ENCODE measurements around the gene EVA1C. TPM values are rescaled to one million over a fixed set of nuclear protein-coding genes. Genes with fewer than 3 reads are reported as not detected.
"Not testable (repeated sequence)": the region's sequence is repeated elsewhere in the genome, so short reads cannot be mapped to it uniquely, and the experiment has no call there.

The EVA1C gene
- total RNA-seq, 2 experiments from 2014 or later, result 3.0 to 3.5 TPM

DNA sequence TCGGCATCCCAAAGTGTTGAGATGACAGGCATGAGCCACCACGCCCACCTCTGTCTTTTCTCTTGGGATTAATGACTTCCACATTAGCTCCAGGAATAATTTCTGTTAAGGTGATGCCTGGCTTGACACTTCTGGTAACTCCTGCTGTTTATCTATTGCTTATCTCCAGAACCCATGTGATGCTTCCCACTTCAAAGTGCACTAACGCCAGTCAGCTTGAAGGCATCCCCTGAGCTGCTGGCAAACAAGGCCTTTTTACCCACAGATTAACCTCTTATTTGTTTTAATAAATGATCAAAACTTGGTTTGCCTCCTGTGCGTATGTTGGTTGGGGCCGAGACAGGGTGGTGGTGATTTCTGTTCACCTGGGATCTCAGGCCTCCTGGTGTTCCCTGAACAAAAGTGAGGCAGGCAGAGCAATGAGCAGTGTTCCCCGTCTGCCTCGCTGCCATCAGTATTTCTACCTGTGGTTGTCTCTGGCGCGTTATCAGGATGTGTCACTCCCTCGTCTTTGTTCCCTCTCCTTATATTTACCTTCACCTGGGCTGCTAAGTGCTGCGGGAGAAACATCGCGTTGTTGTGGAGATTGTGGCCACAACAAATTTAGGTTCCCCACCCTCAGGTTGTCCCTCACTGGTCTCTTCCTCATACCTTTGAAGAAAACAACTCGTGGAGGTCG lies 20.6 kb downstream of the EVA1C start:
- H3K4me3 Mint-ChIP-seq; DNase-seq; H3K36me3 Mint-ChIP-seq (ENCODE audit: low read depth); H3K9me3 Mint-ChIP-seq (ENCODE audit: insufficient read depth); H3K4me1 Mint-ChIP-seq (ENCODE audit: low read depth); ATAC-seq; CTCF ChIA-PET; H3K27me3 Mint-ChIP-seq (ENCODE audit: low read depth); H3K27ac Mint-ChIP-seq; POLR2A ChIA-PET: not testable (repeated sequence)

GRCh38 chr21:32437729-32438128 lies 25.2 kb downstream of the EVA1C start:
- DNase-seq, result no peak
- H3K27ac Mint-ChIP-seq, result no peak overlapping the region

DNA sequence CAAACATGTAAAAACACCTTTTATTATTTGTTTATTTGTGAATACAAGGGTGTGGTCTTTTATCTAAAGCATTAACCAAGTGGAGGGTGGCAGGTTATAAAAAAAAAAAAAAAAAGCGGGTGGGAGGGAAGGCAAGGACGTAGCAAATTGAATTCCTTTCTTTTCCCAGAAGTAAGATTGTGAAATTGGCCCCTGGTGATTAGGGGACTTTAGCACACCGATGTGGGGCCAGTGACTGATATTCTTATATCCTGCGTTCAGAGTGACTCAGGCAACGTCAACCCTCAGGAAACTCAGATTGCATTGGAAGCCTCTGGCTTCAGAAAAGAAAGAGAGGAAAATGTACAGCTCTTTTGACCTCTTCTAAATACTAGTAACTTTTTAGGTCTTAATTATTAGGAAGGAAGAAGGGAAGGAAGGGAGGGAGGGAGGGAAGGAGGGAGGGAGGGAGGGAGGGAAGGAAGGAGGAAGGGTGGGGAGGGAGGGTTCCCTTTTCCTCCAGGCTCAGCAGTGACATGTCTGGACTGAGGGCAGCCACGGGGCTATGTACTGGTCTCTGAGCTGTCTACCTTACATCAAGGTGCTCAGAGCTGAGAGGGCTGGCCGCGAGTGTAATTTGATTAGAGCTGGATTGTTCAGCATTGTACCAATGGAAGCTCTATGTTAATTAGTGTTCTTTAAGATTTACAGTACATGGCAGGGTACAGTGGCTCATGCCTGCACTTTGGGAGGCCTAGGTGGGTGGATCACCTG lies 30.2 kb downstream of the EVA1C start:
- Mint-ChIP-seq H3K4me1 (ENCODE audit: low read depth) (no peaks in the 10 kb centered on the region), H3K36me3 (ENCODE audit: low read depth) (peaks cover 5% of the 10 kb centered on the region), H3K27ac (no peak overlapping the region), H3K9me3 (ENCODE audit: insufficient read depth) (peaks cover 9% of the 10 kb centered on the region), H3K27me3 (ENCODE audit: low read depth) (no peaks in the 10 kb centered on the region), H3K4me3 (no peak overlapping the region)
- CTCF ChIA-PET, result no interaction called here
- no peak for DNase-seq
- no peak for ATAC-seq
- POLR2A ChIA-PET, result no interaction called here

More at GRCh38 chr21:32437729-32438128, 25.2 kb downstream of the EVA1C start:
- Mint-ChIP-seq H3K27me3 (ENCODE audit: low read depth) (no peaks in the 10 kb centered on the region), H3K36me3 (ENCODE audit: low read depth) (no peaks in the 10 kb centered on the region), H3K4me3 (no peak overlapping the region), H3K9me3 (ENCODE audit: insufficient read depth) (no peaks in the 10 kb centered on the region), H3K4me1 (ENCODE audit: low read depth) (no peaks in the 10 kb centered on the region)
- ATAC-seq, result no peak
- ChIA-PET CTCF (interaction anchor here (1.5 kb wide), 1 partner anchor 132 kb away, joined by 4 read pairs; no protein-coding TSS in a partner anchor), POLR2A (no interaction called here)

DNA sequence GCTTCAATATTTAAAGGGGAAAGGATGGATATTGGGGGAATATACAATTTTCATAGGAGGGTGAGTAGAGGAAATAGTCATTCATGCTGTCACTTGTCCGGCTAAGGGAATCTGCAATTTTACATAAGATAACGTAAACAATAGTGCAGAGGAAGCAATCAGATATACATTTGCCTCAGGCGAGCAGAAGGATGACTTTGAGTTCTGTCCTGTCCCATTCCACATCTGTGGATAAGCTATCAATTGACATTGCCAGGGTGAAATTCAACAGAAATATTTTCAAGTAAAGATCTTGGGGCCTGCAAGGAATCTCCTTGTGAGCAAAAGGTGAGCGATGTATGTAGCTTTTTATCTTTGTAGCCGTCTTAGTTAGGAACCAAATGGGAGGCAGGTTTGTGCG lies 32.6 kb downstream of the EVA1C start:
- H3K9me3 Mint-ChIP-seq (ENCODE audit: insufficient read depth), result peaks cover 9% of the 10 kb centered on the region
- no peaks in the 10 kb centered on the region for H3K4me1 Mint-ChIP-seq (ENCODE audit: low read depth)
- H3K4me3 Mint-ChIP-seq, result no peak overlapping the region
- POLR2A ChIA-PET, result no interaction called here
- peaks cover 5% of the 10 kb centered on the region for H3K36me3 Mint-ChIP-seq (ENCODE audit: low read depth)
- DNase-seq (no peak), ATAC-seq (no peak)
- no peak overlapping the region for H3K27ac Mint-ChIP-seq
- CTCF ChIA-PET, result no interaction called here
- no peaks in the 10 kb centered on the region for H3K27me3 Mint-ChIP-seq (ENCODE audit: low read depth)

GRCh38 chr21:32446440-32446839 lies 33.9 kb downstream of the EVA1C start:
- CTCF ChIA-PET, H3K27ac Mint-ChIP-seq, DNase-seq: not testable (repeated sequence)

DNA sequence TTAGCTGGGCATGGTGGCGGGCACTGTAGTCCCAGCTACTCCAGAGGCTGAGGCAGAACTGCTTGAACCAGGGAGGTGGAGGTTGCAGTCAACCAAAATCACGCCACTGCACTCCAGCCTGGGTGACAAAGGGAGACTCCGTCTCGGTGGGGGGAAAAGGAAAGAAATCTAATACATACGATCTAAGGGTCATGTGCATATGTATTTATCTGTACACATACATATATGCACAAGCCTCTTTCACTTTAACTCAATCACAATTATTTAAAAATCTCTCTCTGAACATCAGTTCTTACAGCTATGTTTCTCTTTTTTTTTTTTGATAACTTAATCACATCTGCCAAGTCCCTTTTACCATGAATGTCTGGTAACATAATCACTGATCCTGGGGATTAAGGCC lies 34.7 kb downstream of the EVA1C start:
- no peak overlapping the region for H3K27ac Mint-ChIP-seq
- H3K27me3 Mint-ChIP-seq (ENCODE audit: low read depth), result no peaks in the 10 kb centered on the region
- peaks cover 9% of the 10 kb centered on the region for H3K9me3 Mint-ChIP-seq (ENCODE audit: insufficient read depth)
- no peak for DNase-seq
- ATAC-seq, result no peak
- H3K4me1 Mint-ChIP-seq (ENCODE audit: low read depth), result no peaks in the 10 kb centered on the region
- POLR2A ChIA-PET, result no interaction called here
- CTCF ChIA-PET, result no interaction called here
- H3K36me3 Mint-ChIP-seq (ENCODE audit: low read depth), result peaks cover 5% of the 10 kb centered on the region
- H3K4me3 Mint-ChIP-seq, result no peak overlapping the region

More at GRCh38 chr21:32446440-32446839, 33.9 kb downstream of the EVA1C start:
- H3K4me3 Mint-ChIP-seq; POLR2A ChIA-PET; ATAC-seq; H3K9me3 Mint-ChIP-seq (ENCODE audit: insufficient read depth); H3K27me3 Mint-ChIP-seq (ENCODE audit: low read depth); H3K36me3 Mint-ChIP-seq (ENCODE audit: low read depth); H3K4me1 Mint-ChIP-seq (ENCODE audit: low read depth): not testable (repeated sequence)

DNA sequence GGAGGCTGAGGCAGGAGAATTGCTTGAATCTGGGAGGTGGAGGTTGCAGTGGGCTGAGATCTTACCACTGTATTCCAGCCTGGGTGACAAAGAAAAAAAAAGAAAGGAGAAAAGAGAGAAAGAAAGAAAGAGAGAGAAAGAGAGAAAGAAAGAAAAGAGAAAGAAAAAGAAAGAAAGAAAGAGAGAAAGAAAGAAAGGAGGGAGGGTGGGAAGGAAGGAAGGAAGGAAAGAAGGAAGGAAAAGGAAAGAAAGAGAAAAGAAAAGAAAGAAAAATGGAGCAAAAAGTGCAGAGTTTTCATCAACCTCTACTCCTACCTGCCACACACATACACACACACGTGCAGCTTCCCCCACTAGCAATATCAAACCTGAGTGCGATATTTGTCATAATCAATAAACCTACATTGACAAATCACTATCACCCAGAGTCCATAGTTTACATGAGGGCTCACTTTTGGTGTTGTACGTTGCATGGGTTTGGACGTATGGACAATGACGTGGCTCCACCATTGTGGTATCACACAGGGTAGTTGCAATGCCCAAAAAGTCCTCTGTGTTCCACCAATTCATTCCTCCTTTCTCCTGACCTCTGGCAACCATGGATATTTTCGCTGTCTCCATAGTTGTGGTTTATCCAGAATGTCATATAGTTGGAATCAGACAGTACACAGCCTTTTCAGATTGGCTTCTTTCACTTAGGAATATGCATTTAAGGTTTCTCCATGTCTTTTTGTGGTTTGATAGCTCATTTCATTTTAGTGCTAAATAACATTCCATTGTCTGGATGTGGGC lies 36.5 kb downstream of the EVA1C start:
- Mint-ChIP-seq H3K4me1 (ENCODE audit: low read depth) (no peaks in the 10 kb centered on the region), H3K27ac (no peak overlapping the region), H3K9me3 (ENCODE audit: insufficient read depth) (peaks cover 6% of the 10 kb centered on the region), H3K4me3 (no peak overlapping the region), H3K27me3 (ENCODE audit: low read depth) (no peaks in the 10 kb centered on the region), H3K36me3 (ENCODE audit: low read depth) (peaks cover 2% of the 10 kb centered on the region)
- CTCF ChIA-PET, result no interaction called here
- DNase-seq (no peak), ATAC-seq (no peak)
- POLR2A ChIA-PET, result no interaction called here

DNA sequence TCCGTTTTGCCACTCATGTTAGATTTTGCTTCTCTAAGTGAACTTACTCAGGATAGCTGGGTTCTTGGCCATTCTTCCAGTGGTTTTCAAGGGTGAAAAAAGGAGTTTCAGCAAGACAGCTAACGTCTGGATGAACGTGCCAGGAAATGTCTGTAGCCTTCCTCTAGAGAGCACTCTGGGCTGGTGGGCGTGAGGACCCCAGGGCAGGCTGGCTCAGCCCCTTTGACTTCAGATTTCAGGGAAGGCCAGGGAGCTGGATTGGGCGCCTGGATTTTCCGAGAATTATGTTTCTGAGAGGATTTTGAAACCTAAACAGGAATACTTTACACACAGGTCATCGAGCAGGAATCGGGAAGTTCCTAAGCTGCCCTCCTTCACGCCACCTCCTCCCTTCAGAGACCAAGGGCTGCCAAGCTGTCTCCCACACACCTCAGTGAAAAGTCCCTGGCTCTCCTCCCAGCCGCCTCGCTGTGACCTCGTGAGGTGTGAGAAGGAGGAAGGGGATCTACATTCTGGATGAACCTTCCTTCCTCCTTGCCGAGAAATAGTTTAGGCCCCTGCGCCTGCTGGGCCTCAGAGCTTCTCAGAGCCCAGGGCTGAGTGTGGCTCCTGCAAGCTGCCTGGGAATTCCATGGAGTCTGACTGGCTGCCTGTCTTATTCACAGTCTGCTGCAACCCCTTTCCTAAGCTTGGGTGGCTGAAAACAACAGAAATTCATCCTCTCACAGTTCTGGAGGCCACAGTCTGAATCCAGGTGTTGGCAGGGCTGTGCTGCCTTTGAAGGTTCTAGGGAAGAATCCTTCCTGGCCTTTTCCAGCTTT lies 38.6 kb downstream of the EVA1C start:
- H3K9me3 Mint-ChIP-seq (ENCODE audit: insufficient read depth); POLR2A ChIA-PET; H3K27ac Mint-ChIP-seq; H3K36me3 Mint-ChIP-seq (ENCODE audit: low read depth); CTCF ChIA-PET; H3K27me3 Mint-ChIP-seq (ENCODE audit: low read depth); DNase-seq; ATAC-seq; H3K4me1 Mint-ChIP-seq (ENCODE audit: low read depth); H3K4me3 Mint-ChIP-seq: not testable (repeated sequence)

- DNase-seq; H3K4me1 Mint-ChIP-seq (ENCODE audit: low read depth); H3K27ac Mint-ChIP-seq; H3K4me3 Mint-ChIP-seq; H3K9me3 Mint-ChIP-seq (ENCODE audit: insufficient read depth); POLR2A ChIA-PET; ATAC-seq; CTCF ChIA-PET; H3K27me3 Mint-ChIP-seq (ENCODE audit: low read depth); H3K36me3 Mint-ChIP-seq (ENCODE audit: low read depth): not testable (repeated sequence)
These were observed 39.7 kb downstream of the EVA1C start for GRCh38 chr21:32452191-32452590.

DNA sequence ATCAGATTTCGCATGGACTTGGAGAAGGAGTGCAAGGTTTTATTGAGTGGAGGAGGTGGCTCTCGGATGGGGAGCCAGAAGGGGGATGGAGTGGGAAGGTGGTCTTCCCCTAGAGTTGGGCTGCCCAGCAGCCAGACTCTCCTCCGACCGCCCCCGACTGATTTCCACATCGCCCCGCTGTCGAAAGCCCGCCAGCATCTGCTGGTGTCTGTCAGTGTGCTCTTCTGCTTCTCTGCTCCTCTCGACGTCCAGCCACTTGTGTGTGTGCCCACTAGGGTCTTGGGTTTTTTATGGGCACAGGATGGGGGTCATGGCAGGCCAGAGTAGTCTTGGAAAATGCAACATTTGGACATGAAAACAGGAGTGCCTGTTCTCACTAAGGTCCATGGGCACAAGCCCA lies 40.1 kb downstream of the EVA1C start:
- Mint-ChIP-seq H3K27me3 (ENCODE audit: low read depth) (no peaks in the 10 kb centered on the region), H3K36me3 (ENCODE audit: low read depth) (no peaks in the 10 kb centered on the region), H3K9me3 (ENCODE audit: insufficient read depth) (no peaks in the 10 kb centered on the region), H3K27ac (no peak overlapping the region), H3K4me1 (ENCODE audit: low read depth) (no peaks in the 10 kb centered on the region), H3K4me3 (no peak overlapping the region)
- DNase-seq, result no peak
- no peak for ATAC-seq
- ChIA-PET POLR2A (no interaction called here), CTCF (no interaction called here)

- Mint-ChIP-seq H3K27ac (no peak overlapping the region), H3K36me3 (ENCODE audit: low read depth) (no peaks in the 10 kb centered on the region), H3K4me1 (ENCODE audit: low read depth) (no peaks in the 10 kb centered on the region), H3K9me3 (ENCODE audit: insufficient read depth) (no peaks in the 10 kb centered on the region), H3K4me3 (no peak overlapping the region), H3K27me3 (ENCODE audit: low read depth) (no peaks in the 10 kb centered on the region)
- ChIA-PET POLR2A (no interaction called here), CTCF (no interaction called here)
- DNase-seq, result no peak
- ATAC-seq, result no peak
These were observed 43.0 kb downstream of the EVA1C start for GRCh38 chr21:32455548-32455947.

All from activated CD8-positive, alpha-beta T cell treated with anti-CD3 and anti-CD28 coated beads, Interleukin-2, amount 10 ng/mL, durations not matched to agents 7 days and 5 days (primary cell).